Stimulated activated CD8-positive, alpha-beta memory T cell treated with anti-CD3 and anti-CD28 coated beads, Interleukin-4, amount 100 ng/mL, for 1 hour (primary cell): ENCODE data around the gene ZNF234.
"Not testable (repeated sequence)": the region's sequence is repeated elsewhere in the genome, so short reads cannot be mapped to it uniquely, and the experiment has no call there.

Experiments used
- DNase-seq, 2 donors: peaks; one replicate each; pipeline ENCODE4 v3.0.0-alpha.2; 2020; ENCODE audit warnings: low read depth in 2 of 2, low spot score in 1 of 2

The ZNF234 gene

GRCh38 chr19:44141191-44142058, at the start of gene ZNF234:
Gene ZNF234, plus strand, starts transcription at chr19:44141554. Its CDS starts 3,079 bp downstream, at chr19:44144633.
- peak; percentile 31 to 44 for DNase-seq

- DNase-seq: no peak
Observed at GRCh38 chr19:44092108-44092507, 49.2 kb upstream of the ZNF234 start.

GRCh38 chr19:44093931-44094765, 47.2 kb upstream of the ZNF234 start, which contains the start of gene ZNF224:
Gene ZNF224, plus strand, starts transcription at chr19:44094361. Its CDS starts 3,513 bp downstream, at chr19:44097874.
- peak; percentile 49 to 59 for DNase-seq

- DNase-seq: no peak
Observed at GRCh38 chr19:44107751-44108150, 33.6 kb upstream of the ZNF234 start.

GRCh38 chr19:44109458-44109857, 31.9 kb upstream of the ZNF234 start:
- DNase-seq: no peak

GRCh38 chr19:44111910-44112463, 29.4 kb upstream of the ZNF234 start:
- DNase-seq: no peak

- no peak for DNase-seq
Observed at GRCh38 chr19:44112802-44113137, 28.6 kb upstream of the ZNF234 start.

GRCh38 chr19:44113138-44113783, 28.1 kb upstream of the ZNF234 start, which contains the start of gene ZNF225:
Gene ZNF225, plus strand, starts transcription at chr19:44113399. Its CDS starts 2,429 bp downstream, at chr19:44115828.
- peak; percentile 60 to 69 for DNase-seq

- DNase-seq: no peak
Observed at GRCh38 chr19:44113784-44114390, 27.5 kb upstream of the ZNF234 start.

- DNase-seq: not testable (repeated sequence)
Observed at GRCh38 chr19:44121162-44121561, 20.2 kb upstream of the ZNF234 start.

GRCh38 chr19:44131955-44132354, 9.4 kb upstream of the ZNF234 start:
- DNase-seq: no peak

- no peak for DNase-seq
Observed at GRCh38 chr19:44142059-44142433, 692 bp downstream of the ZNF234 start.

- no peak for DNase-seq
Observed at GRCh38 chr19:44149776-44150175, 8.4 kb downstream of the ZNF234 start.

- no peak for DNase-seq
Observed at GRCh38 chr19:44151491-44151890, 10.1 kb downstream of the ZNF234 start.

- DNase-seq: no peak
Observed at GRCh38 chr19:44156475-44156874, 15.1 kb downstream of the ZNF234 start.

GRCh38 chr19:44163789-44164188, 22.4 kb downstream of the ZNF234 start:
- no peak for DNase-seq

GRCh38 chr19:44164327-44164672, 22.9 kb downstream of the ZNF234 start:
- DNase-seq: no peak

GRCh38 chr19:44164673-44165512, 23.5 kb downstream of the ZNF234 start, which contains the start of gene ZNF226:
Gene ZNF226, plus strand, starts transcription at chr19:44165100. Its CDS starts 4,981 bp downstream, at chr19:44170081.
- DNase-seq: peak; percentile 53 to 70

- DNase-seq: not testable (repeated sequence)
Observed at GRCh38 chr19:44170660-44171059, 29.3 kb downstream of the ZNF234 start.

- no peak for DNase-seq
Observed at GRCh38 chr19:44176590-44176989, 35.2 kb downstream of the ZNF234 start.
